Astrocyte of the cerebellum (primary cell): Measurements from ENCODE around the gene GMDS.

ENCODE experiments used
- DNase-seq: peaks from one replicate; pipeline ENCODE4 v3.0.0-alpha.2; 2011; ENCODE audit warnings: low read depth
- H3K4me3 ChIP-seq: 2 replicates; pipeline ENCODE4 v1.5.1; 2011; ENCODE audit warnings: mild to moderate bottlenecking, low read depth, low read length, moderate library complexity
- CTCF ChIP-seq: IDR thresholded peaks from 2 replicates; pipeline ENCODE4 v1.5.1; 2012; ENCODE audit warnings: low read length, low read depth, moderate library complexity, mild to moderate bottlenecking; ENCODE audit errors: missing control alignments
- in situ Hi-C: cut with HindIII; loops from 2 replicates; pipeline ENCODE4 v1.10.0; 2017; ENCODE audit warnings: low sequenced_read_pairs

GMDS gene

GRCh38 chr6:1814279-1814678, 431.1 kb downstream of the GMDS start:
- no peak for TF ChIP-seq CTCF
- in situ Hi-C loops, result no loop called here
- DNase-seq, result no peak
- H3K4me3 ChIP-seq, result no peak overlapping the region

- no peak overlapping the region for H3K4me3 ChIP-seq
- no peak for TF ChIP-seq CTCF
- in situ Hi-C loops, result no loop called here
These were observed 432.9 kb downstream of the GMDS start for GRCh38 chr6:1812487-1812886.

GRCh38 chr6:1812034-1812433, 433.4 kb downstream of the GMDS start:
- no peak for TF ChIP-seq CTCF
- in situ Hi-C loops, result no loop called here
- DNase-seq, result no peak
- no peak overlapping the region for H3K4me3 ChIP-seq

More at GRCh38 chr6:1812487-1812886, 432.9 kb downstream of the GMDS start:
- DNase-seq, result no peak

- DNase-seq, result no peak
- H3K4me3 ChIP-seq, result no peak overlapping the region
- in situ Hi-C loops, result no loop called here
- no peak for TF ChIP-seq CTCF
These were observed 434.5 kb downstream of the GMDS start for GRCh38 chr6:1810880-1811279.

GRCh38 chr6:1809291-1809988, 436.0 kb downstream of the GMDS start:
- in situ Hi-C loops, result no loop called here
- H3K4me3 ChIP-seq, result no peak overlapping the region
- TF ChIP-seq CTCF, result no peak
- no peak for DNase-seq

- TF ChIP-seq CTCF, result no peak
- no peak for DNase-seq
- no peak overlapping the region for H3K4me3 ChIP-seq
- in situ Hi-C loops, result no loop called here
These were observed 438.5 kb downstream of the GMDS start for GRCh38 chr6:1806935-1807334.
